K562 (cell line): ENCODE data around the gene CACNA1C. TPM values are rescaled to one million over a fixed set of nuclear protein-coding genes. Genes with fewer than 3 reads are reported as not detected.
A peak's percentile ranks its signal among the peaks of the same experiment; 100 is the strongest.

ENCODE experiments used
- ATAC-seq: fragments of 200-7000 bp; cut with Tn5 transposase; 3 replicates; pipeline ENCODE4 v1.9.1; 2020; ENCODE audit warnings: moderate library complexity
- BruUV-seq: library from RNA; stranded (reverse); fragments of 400-500 nt; replicated peaks from 2 replicates; lab custom pipeline; 2021; lab: Mats Ljungman, UMichigan
- CTCF ChIA-PET: fragments of 300-600 bp; formaldehyde crosslinking; extraction: SDS; loops from one replicate; lab custom pipeline; 2021; ENCODE audit warnings: low intra/inter-chr PET ratio; lab: Yijun Ruan, JAX
- POLR2A ChIA-PET: fragments of 300-600, 350-650 bp; sonication (Branson Sonifier 250); formaldehyde crosslinking; extraction: SDS; loops from one replicate; lab custom pipeline; 2021; ENCODE audit warnings: antibody characterized with exemption, inconsistent platforms; lab: Yijun Ruan, JAX
- DNase-seq, 4 experiments: peaks; one replicate each; pipeline versions ENCODE4 v3.0.0 to v3.0.0-alpha.2; 2011 to 2018; ENCODE audit warnings: low spot score in 3 of 4, mixed read lengths in 3 of 4; ENCODE audit errors: extremely low read depth in 1 of 4
- FAIRE-seq: peaks from 2 replicates; lab custom pipeline; 2011; peaks lifted over from hg19 to GRCh38; lab: Jason Lieb, UNC
- H2AFZ ChIP-seq: 2 replicates; pipeline ENCODE4 v1.6.0; 2011; ENCODE audit warnings: low read depth, low read length, control low read depth, inconsistent platforms
- H3K27ac ChIP-seq: fragments of 200-600 bp; 3 replicates; pipeline ENCODE4 v1.8.0; 2011; ENCODE audit warnings: low read depth, mild to moderate bottlenecking, control low read depth, inconsistent platforms, low read length, moderate library complexity, mixed read lengths; ENCODE audit errors: extremely low read depth
- H3K27me3 ChIP-seq, 2 experiments: fragments of 300-600 bp in 1 of 2; 2 replicates in 1 of 2; 3 replicates in 1 of 2; pipeline versions ENCODE4 v1.6.0 to v1.8.0; 2011; ENCODE audit warnings: inconsistent platforms in 2 of 2, low read length in 2 of 2, mild to moderate bottlenecking in 1 of 2, mixed read lengths in 1 of 2, moderate library complexity in 1 of 2; ENCODE audit not compliant: control insufficient read depth in 2 of 2, insufficient read depth in 2 of 2
- H3K36me3 ChIP-seq: fragments of 300-600 bp; 3 replicates; pipeline ENCODE4 v1.8.0; 2011; ENCODE audit warnings: mild to moderate bottlenecking, low read length, inconsistent platforms; ENCODE audit not compliant: control insufficient read depth, insufficient read depth
- H3K4me1 ChIP-seq, 2 experiments: fragments of 200-600 bp in 1 of 2; replicated peaks in 1 of 2; 2 replicates in 1 of 2; 3 replicates in 1 of 2; pipeline versions ENCODE4 v1.5.1 to v1.8.0; 2011; ENCODE audit warnings: inconsistent platforms in 2 of 2, low read length in 2 of 2, mild to moderate bottlenecking in 1 of 2, mixed read lengths in 1 of 2, moderate library complexity in 1 of 2; ENCODE audit not compliant: control insufficient read depth in 2 of 2, insufficient read depth in 2 of 2
- H3K4me2 ChIP-seq: 2 replicates; pipeline ENCODE4 v1.6.1; 2011; ENCODE audit warnings: low read length, control low read depth, inconsistent platforms, mixed read lengths; ENCODE audit not compliant: insufficient read depth
- H3K4me3 ChIP-seq: fragments of 200-600 bp; sonication (generic), shearing (Covaris generic); 2 replicates; pipeline ENCODE4 v1.5.1; 2016; ENCODE audit warnings: control low read depth, inconsistent platforms
- H3K79me2 ChIP-seq: fragments of 200-600 bp; 3 replicates; pipeline ENCODE4 v1.8.0; 2011; ENCODE audit warnings: low read length, inconsistent platforms; ENCODE audit not compliant: control insufficient read depth, insufficient read depth
- H3K9ac ChIP-seq, 2 experiments: 2 replicates each; pipeline versions ENCODE4 v1.6.0 to v1.6.1; 2011; ENCODE audit warnings: low read depth in 2 of 2, low read length in 2 of 2, control low read depth in 1 of 2, inconsistent platforms in 1 of 2, mild to moderate bottlenecking in 1 of 2, mixed read lengths in 1 of 2; ENCODE audit not compliant: insufficient read depth in 1 of 2
- H3K9me1 ChIP-seq: one replicate; pipeline ENCODE4 v1.6.0; 2011; ENCODE audit warnings: inconsistent platforms, mild to moderate bottlenecking, low read length, moderate library complexity; ENCODE audit not compliant: control insufficient read depth, insufficient read depth
- H3K9me3 ChIP-seq: replicated peaks from 2 replicates; pipeline ENCODE4 v1.5.1; 2011; ENCODE audit warnings: low read depth, low read length, inconsistent platforms; ENCODE audit not compliant: control insufficient read depth, insufficient read depth
- H4K20me1 ChIP-seq: replicated peaks from 2 replicates; pipeline ENCODE4 v1.6.1; 2011; ENCODE audit warnings: low read length, inconsistent platforms, mixed read lengths; ENCODE audit not compliant: control insufficient read depth, insufficient read depth
- RAD21 ChIP-seq, 2 experiments: fragments of 250-450 bp in 1 of 2; fragments of 450-650 bp in 1 of 2; sonication (Bioruptor Pico) in 1 of 2; formaldehyde crosslinking in 1 of 2; IDR thresholded peaks in 1 of 2; conservative IDR thresholded peaks in 1 of 2; 2 replicates each; pipeline versions ENCODE4 v1.4.0 to v1.8.0; 2020 to 2022; ENCODE audit warnings: mild to moderate bottlenecking in 2 of 2, moderate library complexity in 1 of 2
- REST ChIP-seq, 2 experiments: fragments of 450-650 bp; formaldehyde crosslinking in 1 of 2; IDR thresholded peaks; 2 replicates each; pipeline versions ENCODE4 v1.4.0 to v1.6.1; 2014 to 2020; ENCODE audit warnings: mild to moderate bottlenecking in 2 of 2, borderline replicate concordance in 1 of 2, low read depth in 1 of 2
- SMC3 ChIP-seq: conservative IDR thresholded peaks from 2 replicates; pipeline ENCODE4 v1.6.1; 2011; ENCODE audit warnings: low read depth, low read length, improper control_type of control experiment; ENCODE audit not compliant: insufficient read depth
- ZKSCAN1 ChIP-seq: fragments of 150-350 bp; IDR thresholded peaks from 2 replicates; pipeline ENCODE4 v1.6.1; 2016; ENCODE audit warnings: low read depth, low read length
- WGBS: fragments of 100-300 bp; shearing (Covaris generic); methylation state at CpG from one replicate; pipeline ENCODE4 v1.1.6; 2016; ENCODE audit warnings: low coverage, mixed read lengths; ENCODE audit not compliant: insufficient coverage; ENCODE audit errors: missing lambda C conversion rate; 5-methylcytosine and 5-hydroxymethylcytosine counted together
- in situ Hi-C: fragments of 300-500 bp; cut with MboI; formaldehyde crosslinking; loops from 4 replicates; pipeline ENCODE4 v1.15.0; 2018; ENCODE audit warnings: inconsistent platforms, mixed read lengths
- intact Hi-C: fragments of 100-400 bp; cut with micrococcal nuclease; formaldehyde crosslinking; loops from 2 replicates; pipeline ENCODE4 v1.14.2; 2022
- polyA plus RNA-seq, 8 experiments: library from polyadenylated mRNA; depleted of rRNA in 4 of 8; stranded (reverse) in 5 of 8; unstranded in 3 of 8; fragments of >200 nt; fragmentation: Nextera tagmentation in 2 of 8; fragmentation: Illumina TruSeq in 1 of 8; extraction: Ambion mirVana in 2 of 8; extraction: Trizol in 1 of 8; gene quantifications; 2 replicates each; pipeline versions ENCODE4 v1.2.1 to v1.2.3, GENCODE V29; 2011 to 2014; ENCODE audit warnings: inconsistent platforms in 1 of 8, missing spikeins in 1 of 8
- total RNA-seq, 7 experiments: library from RNA; depleted of rRNA in 6 of 7; stranded (reverse); fragments of >200 nt in 6 of 7; fragmentation: Illumina TruSeq in 2 of 7; extraction: Trizol in 2 of 7; gene quantifications; 2 replicates each; pipeline versions ENCODE4 v1.2.1 to v1.2.3, GENCODE V29; 2011 to 2021; ENCODE audit warnings: low replicate concordance in 1 of 7

CACNA1C gene
- total and polyA plus RNA-seq, 9 of the 15 experiments (the other 6 are each of a cell fraction or from before 2014, with no cell fraction given), result not detected

- Histone ChIP-seq H3K9me1 (no peaks in the 10 kb centered on the region), H3K27ac (no peak overlapping the region), H3K4me1 (no peaks in the 10 kb centered on the region), H4K20me1 (no peaks in the 10 kb centered on the region), H3K27me3 (peaks cover 3 to 10% of the 10 kb centered on the region in 2 experiments; a peak in 3 of 5 replicates), H3K9ac (no peak overlapping the region), H3K79me2 (no peaks in the 10 kb centered on the region), H3K4me2 (no peak overlapping the region), H3K36me3 (no peaks in the 10 kb centered on the region), H3K9me3 (no peaks in the 10 kb centered on the region), H2AFZ (no peak overlapping the region), H3K4me3 (no peak overlapping the region)
- intact Hi-C loops, result no loop called here
- POLR2A ChIA-PET, result interaction anchor here (0.5 kb wide), 1 partner anchor 131 kb away, joined by 3 read pairs; no protein-coding TSS in a partner anchor
- 7% methylated on average over 5 of the region's 6 CpGs for WGBS
- in situ Hi-C loops, result loop anchor here (25.0 kb wide), 1 partner anchor 228 kb away; the partner anchor contains the start of gene CACNA1C
- CTCF ChIA-PET, result interaction anchor here (0.6 kb wide), 1 partner anchor 255 kb away, joined by 3 read pairs; no protein-coding TSS in a partner anchor
- DNase-seq (no peak), ATAC-seq (no peak), FAIRE-seq (no peak)
- no peak for TF ChIP-seq ZKSCAN1
- BruUV-seq, result no TSS peak
Observed at GRCh38 chr12:2290516-2291065, 237.8 kb downstream of the CACNA1C start.

GRCh38 chr12:2291182-2291832, 238.5 kb downstream of the CACNA1C start:
- BruUV-seq, result no TSS peak
- H3K36me3 ChIP-seq, result no peaks in the 10 kb centered on the region
- H3K4me1 ChIP-seq, result no peaks in the 10 kb centered on the region
- no peaks in the 10 kb centered on the region for H3K9me3 ChIP-seq
- in situ Hi-C loops, result loop anchor here (25.0 kb wide), 1 partner anchor 229 kb away; the partner anchor contains the start of gene CACNA1C
- no peak overlapping the region for H3K4me3 ChIP-seq
- H3K4me2 ChIP-seq, result no peak overlapping the region
- ChIA-PET POLR2A (no interaction called here), CTCF (interaction anchor here (0.6 to 0.7 kb wide), 3 partner anchors 234 to 256 kb away, joined by 3 read pairs; no protein-coding TSS in a partner anchor)
- H3K27me3 ChIP-seq, result peaks cover 2 to 9% of the 10 kb centered on the region in 2 experiments; a peak in 1 of 5 replicates
- no peak overlapping the region for H3K27ac ChIP-seq
- no peaks in the 10 kb centered on the region for H3K79me2 ChIP-seq
- WGBS, result 12% methylated on average over 13 of the region's 15 CpGs
- H3K9me1 ChIP-seq, result no peaks in the 10 kb centered on the region
- peak; percentile 86 for ATAC-seq
- peak; percentile 51 to 81 (median 72) for DNase-seq
- peak; percentile 60 for FAIRE-seq
- no peak overlapping the region for H3K9ac ChIP-seq
- H4K20me1 ChIP-seq, result no peaks in the 10 kb centered on the region
- intact Hi-C loops, result no loop called here
- H2AFZ ChIP-seq, result no peak overlapping the region
- TF ChIP-seq SMC3, result peak; percentile 41; the same call in 1 of the 2 replicates
- TF ChIP-seq REST (IDR thresholded peaks at IDR 0.05; ENCODE audit: borderline replicate concordance), result no peak
- TF ChIP-seq REST (CRISPR knock-in tag; IDR thresholded peaks at IDR 0.05; ENCODE audit: low read depth), result no peak
- TF ChIP-seq RAD21 (CRISPR knock-in tag; conservative IDR thresholded peaks at IDR 0.05 in 1 of 2, IDR thresholded peaks at IDR 0.05 in 1 of 2), result peak in 1 of 2 experiments; percentile 46; a peak in 2 of 4 replicates
